H1 (cell line): ENCODE results near the gene RELT. TPM values are rescaled to one million over a fixed set of nuclear protein-coding genes. Genes with fewer than 3 reads are reported as not detected.

Experiments
- CTCF ChIA-PET: fragments of 300-600 bp; sonication (Branson Sonifier 250); formaldehyde crosslinking; loops from one replicate; lab custom pipeline; 2021; ENCODE audit not compliant: partially characterized antibody; lab: Charles Lee
- POLR2A ChIA-PET: fragments of 300-600 bp; sonication (Branson Sonifier 250); formaldehyde crosslinking; loops from one replicate; lab custom pipeline; 2021; ENCODE audit warnings: inconsistent platforms; ENCODE audit not compliant: partially characterized antibody; lab: Charles Lee
- DNase-seq, 2 experiments: peaks; one replicate each; pipeline versions ENCODE4 v3.0.0 to v3.0.0-alpha.2; 2010 to 2022; ENCODE audit warnings: low spot score in 2 of 2, low read depth in 1 of 2, mixed read lengths in 1 of 2
- FAIRE-seq: peaks from 2 replicates; lab custom pipeline; 2011; peaks lifted over from hg19 to GRCh38; lab: Jason Lieb, UNC
- H2AFZ ChIP-seq: 2 replicates; pipeline ENCODE4 v1.8.1; 2012; ENCODE audit warnings: low read length, inconsistent platforms
- H2AK5ac ChIP-seq: 2 replicates; pipeline ENCODE4 v1.6.1; 2013; ENCODE audit warnings: low read depth, low read length
- H2BK120ac ChIP-seq: replicated peaks from 2 replicates; pipeline ENCODE3; 2013; ENCODE audit warnings: low read depth, low read length, inconsistent platforms
- H2BK12ac ChIP-seq: 2 replicates; pipeline ENCODE4 v1.6.1; 2013; ENCODE audit warnings: low read depth, low read length
- H2BK15ac ChIP-seq: 2 replicates; pipeline ENCODE4 v1.6.1; 2013; ENCODE audit warnings: low read length
- H2BK20ac ChIP-seq: 2 replicates; pipeline ENCODE4 v1.6.1; 2013; ENCODE audit warnings: low read length
- H2BK5ac ChIP-seq: 2 replicates; pipeline ENCODE4 v1.6.1; 2013; ENCODE audit warnings: low read depth, low read length
- H3K14ac ChIP-seq: 2 replicates; pipeline ENCODE4 v1.6.1; 2013; ENCODE audit warnings: inconsistent platforms; ENCODE audit not compliant: insufficient read length
- H3K18ac ChIP-seq: 2 replicates; pipeline ENCODE4 v1.6.1; 2013; ENCODE audit warnings: low read length; ENCODE audit errors: extremely low read depth
- H3K23ac ChIP-seq: 2 replicates; pipeline ENCODE4 v1.6.1; 2013; ENCODE audit warnings: inconsistent platforms; ENCODE audit not compliant: insufficient read length
- H3K23me2 ChIP-seq: 2 replicates; pipeline ENCODE4 v1.6.1; 2013; ENCODE audit warnings: low read depth, low read length
- H3K27ac ChIP-seq: 2 replicates; pipeline ENCODE4 v1.6.1; 2011; ENCODE audit warnings: low read depth, low read length, inconsistent platforms
- H3K27me3 ChIP-seq, 4 experiments: replicated peaks in 1 of 4; 1 replicate in 1 of 4; 2 replicates in 3 of 4; pipeline versions ENCODE4 v1.6.1 to v1.8.1; 2011 to 2013; ENCODE audit warnings: low read length in 3 of 4, mild to moderate bottlenecking in 3 of 4, inconsistent platforms in 2 of 4, mixed read lengths in 2 of 4, moderate library complexity in 1 of 4; ENCODE audit not compliant: control insufficient read depth in 3 of 4, insufficient read depth in 3 of 4; ENCODE audit errors: extremely low read depth in 1 of 4
- H3K36me3 ChIP-seq, 4 experiments: 2 replicates each; pipeline versions ENCODE4 v1.6.1 to v1.8.1; 2011 to 2013; ENCODE audit warnings: mild to moderate bottlenecking in 4 of 4, low read length in 3 of 4, moderate library complexity in 2 of 4, control low read depth in 1 of 4, inconsistent platforms in 1 of 4; ENCODE audit not compliant: insufficient read depth in 4 of 4, control insufficient read depth in 2 of 4
- H3K4ac ChIP-seq: replicated peaks from 2 replicates; pipeline ENCODE3; 2013; ENCODE audit warnings: low read length, low read depth, mixed read lengths, inconsistent platforms; ENCODE audit not compliant: insufficient read length
- H3K4me1 ChIP-seq, 4 experiments: replicated peaks in 1 of 4; 1 replicate in 1 of 4; 2 replicates in 3 of 4; pipeline versions ENCODE4 v1.6.1 to v1.8.1; 2011 to 2013; ENCODE audit warnings: low read length in 3 of 4, inconsistent platforms in 2 of 4, mixed read lengths in 1 of 4; ENCODE audit not compliant: insufficient read depth in 4 of 4, control insufficient read depth in 3 of 4
- H3K4me2 ChIP-seq, 2 experiments: 2 replicates each; pipeline versions ENCODE4 v1.6.1 to v1.8.1; 2011 to 2013; ENCODE audit warnings: low read depth in 2 of 2, low read length in 2 of 2, control low read depth in 1 of 2, inconsistent platforms in 1 of 2, mild to moderate bottlenecking in 1 of 2; ENCODE audit not compliant: insufficient read depth in 1 of 2
- H3K4me3 ChIP-seq, 4 experiments: fragments of 200-600, 300-600 bp in 1 of 4; sonication (generic), shearing (Covaris generic), sonication (Bioruptor Twin) in 1 of 4; 2 replicates each; pipeline versions ENCODE4 v1.5.1 to v1.8.1; 2011 to 2016; ENCODE audit warnings: low read length in 4 of 4, low read depth in 3 of 4, control low read depth in 2 of 4, inconsistent platforms in 2 of 4, mild to moderate bottlenecking in 2 of 4, mixed read lengths in 1 of 4, moderate library complexity in 1 of 4; ENCODE audit not compliant: insufficient read depth in 2 of 4; ENCODE audit errors: extremely low read depth in 1 of 4
- H3K56ac ChIP-seq: replicated peaks from 2 replicates; pipeline ENCODE3; 2013; ENCODE audit warnings: low read depth, mild to moderate bottlenecking, mixed read lengths, low read length, inconsistent platforms; ENCODE audit not compliant: insufficient read length
- H3K79me1 ChIP-seq: 2 replicates; pipeline ENCODE4 v1.6.1; 2013; ENCODE audit warnings: low read depth, low read length, control low read depth
- H3K79me2 ChIP-seq, 2 experiments: 2 replicates each; pipeline versions ENCODE4 v1.6.1 to v1.8.1; 2012 to 2013; ENCODE audit warnings: low read length in 2 of 2, mild to moderate bottlenecking in 2 of 2, inconsistent platforms in 1 of 2; ENCODE audit not compliant: insufficient read depth in 2 of 2, control insufficient read depth in 1 of 2
- H3K9ac ChIP-seq, 4 experiments: replicated peaks in 1 of 4; 1 replicate in 1 of 4; 2 replicates in 3 of 4; pipeline versions ENCODE4 v1.6.1 to v1.8.1; 2011 to 2013; ENCODE audit warnings: low read depth in 3 of 4, low read length in 3 of 4, control low read depth in 2 of 4, mild to moderate bottlenecking in 2 of 4, moderate library complexity in 2 of 4, inconsistent platforms in 1 of 4; ENCODE audit errors: extremely low read depth in 1 of 4
- H3K9me3 ChIP-seq, 2 experiments: 2 replicates each; pipeline versions ENCODE4 v1.6.1 to v1.8.1; 2012 to 2013; ENCODE audit warnings: mild to moderate bottlenecking in 2 of 2, moderate library complexity in 2 of 2, control low read depth in 1 of 2, inconsistent platforms in 1 of 2, low read depth in 1 of 2, low read length in 1 of 2, mixed read lengths in 1 of 2; ENCODE audit not compliant: insufficient read depth in 2 of 2
- H4K20me1 ChIP-seq, 2 experiments: replicated peaks in 1 of 2; 2 replicates each; pipeline versions ENCODE3 to v1.8.1; 2011 to 2013; ENCODE audit warnings: inconsistent platforms in 2 of 2, low read length in 2 of 2, mild to moderate bottlenecking in 1 of 2; ENCODE audit not compliant: insufficient read depth in 2 of 2, control insufficient read depth in 1 of 2
- H4K5ac ChIP-seq: 2 replicates; pipeline ENCODE4 v1.6.1; 2013; ENCODE audit warnings: low read length, low read depth, mixed read lengths, inconsistent platforms; ENCODE audit not compliant: insufficient read length
- H4K8ac ChIP-seq: 2 replicates; pipeline ENCODE4 v1.8.0; 2013; ENCODE audit warnings: mild to moderate bottlenecking, moderate library complexity, low read length, inconsistent platforms; ENCODE audit not compliant: insufficient read depth; ENCODE audit errors: extremely low read depth
- H4K91ac ChIP-seq: replicated peaks from 2 replicates; pipeline ENCODE3; 2013; ENCODE audit warnings: low read length, mixed read lengths, inconsistent platforms; ENCODE audit not compliant: insufficient read length
- EZH2 ChIP-seq: fragments of 200-600 bp; sonication (generic); IDR thresholded peaks from 2 replicates; pipeline ENCODE4 v1.7.1; 2012; ENCODE audit warnings: low read depth, mild to moderate bottlenecking, moderate library complexity, low read length, inconsistent platforms; ENCODE audit not compliant: severe bottlenecking
- KDM4A ChIP-seq: IDR thresholded peaks from one replicate; pipeline ENCODE4 v1.7.1; 2012; ENCODE audit warnings: low read depth, mild to moderate bottlenecking, moderate library complexity, low read length, inconsistent platforms; ENCODE audit not compliant: severe bottlenecking
- SIN3A ChIP-seq, 2 experiments: IDR thresholded peaks in 1 of 2; conservative IDR thresholded peaks in 1 of 2; 2 replicates each; pipeline ENCODE4 v1.6.1; 2011 to 2012; ENCODE audit warnings: low read length in 2 of 2, improper control_type of control experiment in 1 of 2, low read depth in 1 of 2, mild to moderate bottlenecking in 1 of 2
- SP1 ChIP-seq: IDR thresholded peaks from 2 replicates; pipeline ENCODE4 v1.6.1; 2011; ENCODE audit warnings: low read depth, low read length
- TAF1 ChIP-seq: IDR thresholded peaks from 2 replicates; pipeline ENCODE4 v1.6.1; 2011; ENCODE audit warnings: mild to moderate bottlenecking, low read depth, low read length
- ZNF274 ChIP-seq: IDR thresholded peaks from 2 replicates; pipeline ENCODE4 v1.7.0; 2012; ENCODE audit warnings: low read length, borderline replicate concordance; ENCODE audit errors: extremely low read depth
- polyA plus RNA-seq, 7 experiments: library from polyadenylated mRNA; depleted of rRNA in 3 of 7; stranded (reverse) in 5 of 7; unstranded in 2 of 7; fragments of >200 nt in 5 of 7; fragments of 200-250 nt in 2 of 7; gene quantifications; 1 replicate in 5 of 7; 2 replicates in 1 of 7; 4 replicates in 1 of 7; pipeline versions ENCODE4 v1.2.1 to v1.2.3, GENCODE V29; 2011 to 2013; ENCODE audit warnings: missing spikeins in 2 of 7, mixed read lengths in 2 of 7
- total RNA-seq: library from RNA; stranded (reverse); fragmentation: NEBNext Ultra II Directional; extraction: Animal tissue kit (Norgen Biotek cat#: 25700); gene quantifications from 2 replicates; pipeline ENCODE4 v1.2.1, GENCODE V29; 2021

The RELT gene
- total and polyA plus RNA-seq, 2 of the 8 experiments (the other 6 are each of a cell fraction or from before 2014, with no cell fraction given), result 3.4 to 5.7 TPM

- Histone ChIP-seq H3K18ac (no peak overlapping the region), H3K27ac (no peak overlapping the region), H3K9ac (no peak overlapping the region), H3K79me1 (no peaks in the 10 kb centered on the region), H3K27me3 (no peaks in the 10 kb centered on the region), H3K23ac (no peak overlapping the region), H3K4me2 (no peak overlapping the region), H3K36me3 (no peaks in the 10 kb centered on the region), H2BK5ac (no peak overlapping the region), H4K91ac (no peak overlapping the region)
- DNase-seq, result no peak
- no peak for FAIRE-seq
- TF ChIP-seq TAF1, result no peak
- no peak for TF ChIP-seq SIN3A (conservative IDR thresholded peaks at IDR 0.05 in 1 of 2, IDR thresholded peaks at IDR 0.05 in 1 of 2; ENCODE audit: low read depth in 1 of 2, low read length in 2 of 2)
- TF ChIP-seq KDM4A, result no peak
- no peak for TF ChIP-seq EZH2
- TF ChIP-seq SP1, result no peak
- no peak for TF ChIP-seq ZNF274
- TF ChIP-seq, all 59 proteins: peak for 0
- Histone ChIP-seq H4K8ac (no peak overlapping the region), H3K79me2 (no peaks in the 10 kb centered on the region), H3K4ac (no peak overlapping the region), H3K56ac (no peak overlapping the region), H3K9me3 (no peaks in the 10 kb centered on the region), H4K5ac (no peak overlapping the region), H3K23me2 (no peaks in the 10 kb centered on the region), H2BK15ac (no peak overlapping the region), H2BK12ac (no peak overlapping the region), H2BK20ac (no peak overlapping the region), H3K4me1 (no peaks in the 10 kb centered on the region), H2AK5ac (no peak overlapping the region), H3K14ac (no peak overlapping the region), H4K20me1 (no peaks in the 10 kb centered on the region), H2BK120ac (no peak overlapping the region), H3K4me3 (no peak overlapping the region), H2AFZ (no peak overlapping the region)
- ChIA-PET CTCF (interaction anchor here (0.6 to 2.0 kb wide), 7 partner anchors 16 to 401 kb away, joined by 3 to 6 read pairs (median 4); no protein-coding TSS in a partner anchor), POLR2A (interaction anchor here (1.3 kb wide), 1 partner anchor 209 kb away, joined by 4 read pairs; no protein-coding TSS in a partner anchor)
Measured at GRCh38 chr11:73428227-73428626, 52.0 kb downstream of the RELT start.
